ENCODE measurements around the gene SPRR4. TPM values are rescaled to one million over a fixed set of nuclear protein-coding genes. Genes with fewer than 3 reads are reported as not detected.
"Not testable (repeated sequence)": the region's sequence is repeated elsewhere in the genome, so short reads cannot be mapped to it uniquely, and the experiment has no call there.

Gene SPRR4
- total and polyA plus RNA-seq, 8 donors: not detected

GRCh38 chr1:153000294-153000693, 29.8 kb downstream of the SPRR4 start:
- H3K9me3 ChIP-seq: no peaks in the 10 kb centered on the region
- no peaks in the 10 kb centered on the region for H3K36me3 ChIP-seq
- H3K27me3 ChIP-seq: no peaks in the 10 kb centered on the region
- DNase-seq: no peak
- intact Hi-C loops (cut with DNase I): no loop called here
- H3K4me1 ChIP-seq: no peaks in the 10 kb centered on the region
- no peak overlapping the region for H3K27ac ChIP-seq
- no peak for ATAC-seq
- H3K4me3 ChIP-seq: no peak overlapping the region
- no peak for TF ChIP-seq CTCF (IDR thresholded peaks at IDR 0.05)

GRCh38 chr1:153001382-153001781, 30.9 kb downstream of the SPRR4 start, which contains the start of gene SPRR3:
TSS of gene SPRR3 (plus strand) at chr1:153001749. CDS start at chr1:153003021, 1,272 bp downstream.
- no peaks in the 10 kb centered on the region for H3K27me3 ChIP-seq
- TF ChIP-seq CTCF (IDR thresholded peaks at IDR 0.05): no peak
- H3K9me3 ChIP-seq: no peaks in the 10 kb centered on the region
- ATAC-seq: no peak
- H3K4me1 ChIP-seq: no peaks in the 10 kb centered on the region
- intact Hi-C loops (cut with DNase I): no loop called here
- no peak within 1 kb of the TSS for H3K27ac ChIP-seq
- H3K4me3 ChIP-seq: no peak within 1 kb of the TSS
- no peaks in the 10 kb centered on the region for H3K36me3 ChIP-seq
- no peak for DNase-seq

- H3K4me3 ChIP-seq; H3K4me1 ChIP-seq; H3K27ac ChIP-seq; DNase-seq; H3K36me3 ChIP-seq; H3K9me3 ChIP-seq; intact Hi-C loops (cut with DNase I); H3K27me3 ChIP-seq; ATAC-seq: not testable (repeated sequence)
These were observed 40.8 kb downstream of the SPRR4 start for GRCh38 chr1:153011235-153011758.

- H3K36me3 ChIP-seq; intact Hi-C loops (cut with DNase I); H3K9me3 ChIP-seq; H3K27me3 ChIP-seq; H3K4me3 ChIP-seq; ATAC-seq; H3K4me1 ChIP-seq; H3K27ac ChIP-seq; DNase-seq: not testable (repeated sequence)
These were observed 51.4 kb downstream of the SPRR4 start for GRCh38 chr1:153021829-153022228.

Other genes starting within 250 kb of the SPRR4 start
- gene KPRP, start 212.6 kb upstream of the SPRR4 start, total RNA-seq: not detected
- not detected for gene KPRP, start 212.6 kb upstream of the SPRR4 start, polyA plus RNA-seq (ENCODE audit: insufficient read length in 6 of 6)
- gene LCE1F, start 195.5 kb upstream of the SPRR4 start, total RNA-seq: not detected
- not detected for gene LCE1F, start 195.5 kb upstream of the SPRR4 start, polyA plus RNA-seq (ENCODE audit: insufficient read length in 6 of 6)
- gene LCE1E, start 184.4 kb upstream of the SPRR4 start, total RNA-seq: not detected
- not detected for gene LCE1E, start 184.4 kb upstream of the SPRR4 start, polyA plus RNA-seq (ENCODE audit: insufficient read length in 6 of 6)
- gene LCE1D, start 173.9 kb upstream of the SPRR4 start, total RNA-seq: not detected
- not detected for gene LCE1D, start 173.9 kb upstream of the SPRR4 start, polyA plus RNA-seq (ENCODE audit: insufficient read length in 6 of 6)
- not detected for gene LCE1C, start 164.0 kb upstream of the SPRR4 start, total RNA-seq
- not detected for gene LCE1C, start 164.0 kb upstream of the SPRR4 start, polyA plus RNA-seq (ENCODE audit: insufficient read length in 6 of 6)
- not detected for gene LCE1B, start 158.7 kb upstream of the SPRR4 start, total RNA-seq
- not detected for gene LCE1B, start 158.7 kb upstream of the SPRR4 start, polyA plus RNA-seq (ENCODE audit: insufficient read length in 6 of 6)
- gene LCE1A, start 143.2 kb upstream of the SPRR4 start, total RNA-seq: not detected
- gene LCE1A, start 143.2 kb upstream of the SPRR4 start, polyA plus RNA-seq (ENCODE audit: insufficient read length in 6 of 6): not detected
- gene LCE6A, start 127.8 kb upstream of the SPRR4 start, total RNA-seq: not detected
- gene LCE6A, start 127.8 kb upstream of the SPRR4 start, polyA plus RNA-seq (ENCODE audit: insufficient read length in 6 of 6): not detected
- gene LCE7A, start 110.7 kb upstream of the SPRR4 start, total RNA-seq: not detected
- not detected for gene LCE7A, start 110.7 kb upstream of the SPRR4 start, polyA plus RNA-seq (ENCODE audit: insufficient read length in 6 of 6)
- not detected for gene SMCP, start 92.3 kb upstream of the SPRR4 start, total RNA-seq
- gene SMCP, start 92.3 kb upstream of the SPRR4 start, polyA plus RNA-seq (ENCODE audit: insufficient read length in 6 of 6): not detected
- gene IVL, start 62.1 kb upstream of the SPRR4 start, total RNA-seq: under 1 TPM in 1 of 2 donors, not detected in 1; 0.12 TPM
- gene IVL, start 62.1 kb upstream of the SPRR4 start, polyA plus RNA-seq (ENCODE audit: insufficient read length in 6 of 6): not detected
- gene SPRR5, start 23.4 kb upstream of the SPRR4 start, total RNA-seq: not detected
- not detected for gene SPRR5, start 23.4 kb upstream of the SPRR4 start, polyA plus RNA-seq (ENCODE audit: insufficient read length in 6 of 6)
- gene SPRR1A, start 13.4 kb downstream of the SPRR4 start, total RNA-seq: not detected
- not detected for gene SPRR1A, start 13.4 kb downstream of the SPRR4 start, polyA plus RNA-seq (ENCODE audit: insufficient read length in 6 of 6)
- gene SPRR3, start 31.1 kb downstream of the SPRR4 start, total RNA-seq: not detected
- gene SPRR3, start 31.1 kb downstream of the SPRR4 start, polyA plus RNA-seq (ENCODE audit: insufficient read length in 6 of 6): under 1 TPM in 4 of 6 donors, not detected in 2; 0.24 to 0.55 (median 0.29) TPM
- gene SPRR1B, start 60.6 kb downstream of the SPRR4 start, total RNA-seq: under 1 TPM in 1 of 2 donors, not detected in 1; 0.73 TPM
- under 1 TPM in 1 of 6 donors, not detected in 5; 0.24 TPM for gene SPRR1B, start 60.6 kb downstream of the SPRR4 start, polyA plus RNA-seq (ENCODE audit: insufficient read length in 6 of 6)
- gene SPRR2D, start 70.5 kb downstream of the SPRR4 start, total RNA-seq: not detected
- not detected for gene SPRR2D, start 70.5 kb downstream of the SPRR4 start, polyA plus RNA-seq (ENCODE audit: insufficient read length in 6 of 6)
- not detected for gene SPRR2A, start 86.9 kb downstream of the SPRR4 start, total RNA-seq
- not detected for gene SPRR2A, start 86.9 kb downstream of the SPRR4 start, polyA plus RNA-seq (ENCODE audit: insufficient read length in 6 of 6)
- gene SPRR2B, start 101.0 kb downstream of the SPRR4 start, total RNA-seq: not detected
- not detected for gene SPRR2B, start 101.0 kb downstream of the SPRR4 start, polyA plus RNA-seq (ENCODE audit: insufficient read length in 6 of 6)
- gene SPRR2E, start 123.9 kb downstream of the SPRR4 start, total RNA-seq: not detected
- not detected for gene SPRR2E, start 123.9 kb downstream of the SPRR4 start, polyA plus RNA-seq (ENCODE audit: insufficient read length in 6 of 6)
- not detected for gene SPRR2F, start 142.9 kb downstream of the SPRR4 start, total RNA-seq
- gene SPRR2F, start 142.9 kb downstream of the SPRR4 start, polyA plus RNA-seq (ENCODE audit: insufficient read length in 6 of 6): under 1 TPM in 1 of 6 donors, not detected in 5; 0.63 TPM
- not detected for gene SPRR2G, start 180.2 kb downstream of the SPRR4 start, total RNA-seq
- gene SPRR2G, start 180.2 kb downstream of the SPRR4 start, polyA plus RNA-seq (ENCODE audit: insufficient read length in 6 of 6): not detected
- gene LELP1, start 232.8 kb downstream of the SPRR4 start, total RNA-seq: not detected
- gene LELP1, start 232.8 kb downstream of the SPRR4 start, polyA plus RNA-seq (ENCODE audit: insufficient read length in 6 of 6): not detected
- gene PRR9, start 246.9 kb downstream of the SPRR4 start, total RNA-seq: not detected
- gene PRR9, start 246.9 kb downstream of the SPRR4 start, polyA plus RNA-seq (ENCODE audit: insufficient read length in 6 of 6): not detected